Daoy (cell line): Measurements from ENCODE around the gene PELI3. TPM values are rescaled to one million over a fixed set of nuclear protein-coding genes. Genes with fewer than 3 reads are reported as not detected.

ENCODE experiments used
- DNase-seq: peaks from one replicate; pipeline ENCODE4 v3.0.0-alpha.2; 2015; ENCODE audit warnings: low read depth
- total RNA-seq: library from RNA; depleted of rRNA; stranded (reverse); fragments of >200 nt; shearing (Covaris generic); gene quantifications from 2 replicates; pipeline ENCODE4 v1.2.3, GENCODE V29; 2014; rRNA removed

The PELI3 gene
- total RNA-seq, 1 experiment from 2014 or later = 1.8 TPM

DNA sequence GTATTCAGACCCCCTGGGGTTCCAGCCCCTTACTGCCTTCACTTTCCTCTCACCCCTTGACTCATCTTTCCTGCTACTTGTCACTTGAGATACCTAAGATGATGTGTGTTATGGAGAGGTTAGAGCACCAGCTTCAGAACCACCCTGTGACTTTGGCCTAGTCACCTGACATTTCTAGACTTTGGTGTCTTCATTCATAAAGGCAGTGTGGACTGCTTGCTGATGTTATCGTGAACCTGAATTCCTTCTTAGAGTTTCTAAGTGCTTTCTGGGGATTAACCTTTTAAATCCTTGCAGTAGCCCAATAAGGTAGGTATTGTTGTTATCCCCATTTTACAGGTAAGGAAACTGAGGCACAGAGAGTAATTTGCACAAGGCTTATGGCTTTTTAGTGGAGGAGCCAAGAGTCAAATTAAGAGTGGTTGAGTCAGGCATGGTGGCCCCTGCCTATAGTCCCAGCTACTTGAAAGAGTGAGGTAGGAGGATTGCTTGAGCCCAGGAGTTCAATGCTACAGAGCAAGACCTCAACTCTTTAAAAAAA is 38.6 kb downstream of the PELI3 start:
- no peak for DNase-seq

DNA sequence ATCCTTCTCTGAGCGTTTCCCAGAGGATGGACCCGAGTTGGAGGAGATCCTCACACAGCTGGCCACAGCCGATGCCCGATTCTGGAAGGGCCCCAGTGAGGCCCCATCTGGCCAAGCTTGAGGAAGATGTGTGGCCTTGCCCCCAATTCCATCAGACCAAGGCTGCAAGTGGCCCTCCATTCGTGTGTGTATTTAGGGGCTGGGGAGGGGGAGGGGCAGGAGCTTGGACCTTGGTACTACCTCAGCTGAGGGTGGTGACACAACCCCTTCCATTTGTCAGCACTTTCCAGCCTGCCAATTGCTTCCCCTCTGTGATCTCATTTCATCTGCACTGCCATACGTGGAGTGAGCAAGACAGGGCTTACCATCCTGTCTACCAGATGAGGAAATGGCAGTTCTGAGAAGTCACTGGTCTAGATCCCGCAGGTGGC is 42.4 kb downstream of the PELI3 start:
- DNase-seq = no peak

DNA sequence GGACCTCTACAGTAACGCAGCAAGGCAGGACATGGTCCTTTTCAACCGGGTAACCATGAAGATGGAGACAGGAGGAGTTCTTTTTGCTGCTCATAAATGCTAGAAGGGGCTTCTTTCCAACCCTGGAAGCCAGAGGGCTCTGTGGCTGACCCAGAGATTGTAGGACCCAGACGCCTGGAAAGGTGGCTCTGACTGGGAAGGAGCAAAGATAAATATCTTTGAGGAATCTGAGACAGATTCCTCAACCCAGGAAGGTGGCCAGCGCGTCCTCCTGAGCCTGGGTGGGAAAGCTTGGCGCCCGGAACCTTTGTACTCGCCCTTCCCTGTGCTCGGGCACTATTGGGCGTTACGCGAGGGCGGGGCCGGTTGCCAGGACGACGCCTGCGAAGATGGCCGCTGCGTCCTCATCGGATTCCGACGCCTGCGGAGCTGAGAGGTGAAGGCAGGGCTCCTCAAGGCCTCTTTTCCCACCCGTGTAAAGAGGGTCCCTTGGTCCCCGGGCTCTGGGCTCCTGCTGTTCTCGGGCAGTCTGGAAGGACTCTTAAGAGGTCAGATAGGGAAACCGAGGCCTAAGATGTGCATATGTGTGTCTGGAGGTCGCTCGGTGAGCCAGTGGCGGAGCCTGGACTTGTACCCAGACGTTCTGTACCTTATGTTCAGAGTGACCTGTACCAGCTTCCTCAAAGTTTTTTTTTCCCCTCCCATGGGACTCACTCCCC is 43.7 kb downstream of the PELI3 start, which contains the start of gene BBS1:
Gene BBS1 (plus strand): TSS at position 365 of the 719 bp plus-strand sequence. CDS start 25 bp downstream, at position 390.
- DNase-seq = peak; percentile 85

DNA sequence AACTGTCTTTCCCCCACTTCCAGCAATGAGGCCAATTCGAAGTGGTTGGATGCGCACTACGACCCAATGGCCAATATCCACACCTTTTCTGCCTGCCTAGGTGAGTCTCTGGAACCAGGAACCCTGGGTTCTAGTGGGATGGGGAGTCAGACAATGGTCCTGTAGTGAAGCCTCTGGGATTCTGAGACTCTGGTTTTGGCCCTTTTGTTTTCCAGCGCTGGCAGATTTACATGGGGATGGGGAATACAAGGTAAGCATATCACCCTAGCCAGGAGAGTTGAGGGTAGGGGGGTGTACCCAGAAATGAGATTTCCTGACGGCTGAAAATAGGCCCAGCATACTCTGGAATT is 44.3 kb downstream of the PELI3 start:
- DNase-seq = no peak

DNA sequence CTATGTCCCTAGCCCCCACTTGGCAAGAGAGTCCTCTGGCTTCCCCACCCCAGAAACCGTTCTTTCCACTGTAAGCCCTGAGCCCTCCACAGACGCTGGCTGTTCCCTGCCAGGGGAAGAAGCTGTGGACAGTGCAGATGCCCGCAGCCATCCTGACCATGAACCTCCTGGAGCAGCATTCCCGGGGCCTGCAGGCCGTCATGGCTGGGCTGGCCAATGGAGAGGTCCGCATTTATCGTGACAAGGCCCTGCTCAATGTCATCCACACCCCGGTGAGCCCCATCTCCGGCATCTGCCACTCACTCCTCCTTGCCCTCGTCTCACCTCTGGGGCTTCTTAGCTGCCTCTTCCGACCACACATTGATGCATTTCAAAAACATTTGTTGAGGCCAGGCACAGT is 56.9 kb downstream of the PELI3 start:
- DNase-seq = no peak

DNA sequence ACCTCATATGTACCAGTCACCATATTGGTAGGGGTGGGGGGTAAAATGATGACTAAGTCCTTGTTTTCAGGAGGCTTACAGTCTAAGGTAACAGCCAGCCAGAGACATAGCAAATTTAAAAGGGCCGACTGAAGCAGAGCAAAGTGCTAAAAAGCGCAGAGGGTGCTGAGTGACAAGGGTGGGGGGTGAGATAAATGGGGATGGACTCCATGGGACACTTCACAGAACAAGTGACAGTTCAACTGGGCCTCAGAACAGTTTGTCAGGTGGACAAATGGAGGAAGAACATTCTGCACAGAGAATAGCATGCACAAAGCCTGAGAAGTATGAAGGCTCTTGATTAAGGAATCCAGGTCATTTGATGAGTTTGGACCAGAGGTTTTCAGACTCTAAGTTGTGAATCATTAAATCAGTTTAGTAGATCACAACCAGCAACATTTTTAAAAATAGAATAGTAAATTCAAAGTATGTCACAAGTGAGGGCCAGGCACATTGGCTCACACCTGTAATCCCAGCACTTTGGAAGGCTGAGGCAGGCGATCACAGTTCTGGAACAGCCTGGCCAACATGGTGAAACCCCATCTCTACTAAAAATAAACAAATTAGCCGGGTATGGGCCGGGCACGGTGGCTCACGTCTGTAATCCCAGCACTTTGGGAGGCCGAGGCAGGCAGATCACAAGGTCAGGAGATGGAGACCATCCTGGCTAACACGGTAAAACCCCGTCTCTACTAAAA is 57.8 kb downstream of the PELI3 start:
- no peak for DNase-seq

Other genes with a start within 250 kb of the PELI3 start
- 14.2 and 22.5 TPM in 2 replicates for gene KLC2, start 209.2 kb upstream of the PELI3 start, total RNA-seq
- 77.0 and 84.4 TPM in 2 replicates for gene RAB1B, start 198.3 kb upstream of the PELI3 start, total RNA-seq
- gene CNIH2, start 188.7 kb upstream of the PELI3 start, total RNA-seq = 0.40 and 0.98 TPM in 2 replicates
- gene YIF1A, start 177.8 kb upstream of the PELI3 start, total RNA-seq = 135 and 143 TPM in 2 replicates
- 0.60 TPM in 1 of 2 replicates, not detected in the other for gene TMEM151A, start 175.0 kb upstream of the PELI3 start, total RNA-seq
- gene CD248, start 149.9 kb upstream of the PELI3 start, total RNA-seq = 0.06 TPM in 1 of 2 replicates, not detected in the other
- 13.2 and 14.6 TPM in 2 replicates for gene RIN1, start 130.5 kb upstream of the PELI3 start, total RNA-seq
- 111 and 124 TPM in 2 replicates for gene BRMS1, start 121.8 kb upstream of the PELI3 start, total RNA-seq
- 30.0 and 34.5 TPM in 2 replicates for gene B4GAT1, start 119.3 kb upstream of the PELI3 start, total RNA-seq
- gene SLC29A2, start 95.1 kb upstream of the PELI3 start, total RNA-seq = 0.48 and 0.86 TPM in 2 replicates
- 0.11 TPM in 1 of 2 replicates, not detected in the other for gene NPAS4, start 45.9 kb upstream of the PELI3 start, total RNA-seq
- gene MRPL11, start 28.1 kb upstream of the PELI3 start, total RNA-seq = 107 and 157 TPM in 2 replicates
- gene DPP3, start 13.5 kb downstream of the PELI3 start, total RNA-seq = 77.5 and 84.0 TPM in 2 replicates
- gene BBS1, start 43.7 kb downstream of the PELI3 start, total RNA-seq = 3.9 and 15.7 TPM in 2 replicates
- gene ZDHHC24, start 79.1 kb downstream of the PELI3 start, total RNA-seq = 8.7 and 10.6 TPM in 2 replicates
- gene ACTN3, start 80.0 kb downstream of the PELI3 start, total RNA-seq = not detected in 2 replicates
- gene CTSF, start 101.7 kb downstream of the PELI3 start, total RNA-seq = 7.5 and 9.5 TPM in 2 replicates
- 0.27 TPM in 1 of 2 replicates, not detected in the other for gene CCDC87, start 126.2 kb downstream of the PELI3 start, total RNA-seq
- gene CCS, start 126.3 kb downstream of the PELI3 start, total RNA-seq = 15.0 and 18.1 TPM in 2 replicates
- 37.5 and 45.5 TPM in 2 replicates for gene RBM14, start 149.7 kb downstream of the PELI3 start, total RNA-seq
- 87.1 and 107 TPM in 2 replicates for gene RBM4, start 171.8 kb downstream of the PELI3 start, total RNA-seq
- gene RBM4B, start 211.0 kb downstream of the PELI3 start, total RNA-seq = 12.7 and 12.9 TPM in 2 replicates